CD4-positive, alpha-beta T cell treated with Interleukin-6 for 4 hours (primary cell): Measurements from ENCODE around the gene TMEM248.
"Not testable (repeated sequence)": the region's sequence is repeated elsewhere in the genome, so short reads cannot be mapped to it uniquely, and the experiment has no call there.

Source experiments
- DNase-seq: peaks from one replicate; pipeline ENCODE4 v3.0.0-alpha.2; 2020; ENCODE audit warnings: mixed read lengths

TMEM248 gene

GRCh38 chr7:66910789-66911188, 10.2 kb upstream of the TMEM248 start:
- DNase-seq = no peak

DNA sequence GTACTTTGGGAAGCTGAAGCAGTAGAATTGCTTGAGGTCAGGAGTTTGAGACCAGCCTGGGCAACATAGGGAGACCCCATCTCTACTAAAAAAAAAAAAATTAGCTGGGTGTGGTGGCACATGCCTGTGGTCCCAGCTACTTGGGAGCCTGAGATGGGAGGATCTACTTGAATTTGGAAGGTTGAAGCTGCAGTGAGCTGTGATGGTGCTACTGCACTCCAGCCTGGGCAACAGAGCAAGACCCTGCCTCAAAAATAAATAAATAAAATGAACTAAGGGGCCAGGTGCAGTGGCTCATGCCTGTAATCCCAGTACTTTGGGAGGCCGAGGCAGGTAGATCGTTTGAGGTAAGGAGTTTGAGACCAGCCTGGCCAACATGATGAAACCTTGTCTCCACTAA, 9.8 kb upstream of the TMEM248 start:
- not testable (repeated sequence) for DNase-seq

- DNase-seq = no peak
These were observed 8.8 kb upstream of the TMEM248 start for GRCh38 chr7:66912195-66912594.

- no peak for DNase-seq
These were observed 7.6 kb upstream of the TMEM248 start for GRCh38 chr7:66913118-66914037.

GRCh38 chr7:66917904-66918303, 3.1 kb upstream of the TMEM248 start:
- not testable (repeated sequence) for DNase-seq

DNA sequence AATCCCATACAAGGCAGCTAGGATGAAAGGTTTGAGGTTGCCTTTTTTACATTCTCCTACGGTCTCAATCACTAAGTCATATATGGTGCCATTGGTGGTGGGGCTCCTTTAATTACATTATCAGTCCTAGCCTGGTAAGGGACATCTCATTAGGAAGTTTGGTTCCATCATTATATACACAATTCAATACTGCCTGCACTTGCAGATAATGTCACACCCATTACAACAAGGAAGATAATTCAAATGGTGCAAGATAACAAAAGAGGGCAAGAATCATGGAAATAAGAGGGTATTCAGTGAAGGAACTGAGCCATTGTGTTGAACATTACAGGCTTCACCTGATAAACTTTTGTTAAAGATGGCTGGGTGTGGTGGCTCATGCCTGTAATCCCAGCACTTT, 1.7 kb upstream of the TMEM248 start:
- DNase-seq = no peak

DNA sequence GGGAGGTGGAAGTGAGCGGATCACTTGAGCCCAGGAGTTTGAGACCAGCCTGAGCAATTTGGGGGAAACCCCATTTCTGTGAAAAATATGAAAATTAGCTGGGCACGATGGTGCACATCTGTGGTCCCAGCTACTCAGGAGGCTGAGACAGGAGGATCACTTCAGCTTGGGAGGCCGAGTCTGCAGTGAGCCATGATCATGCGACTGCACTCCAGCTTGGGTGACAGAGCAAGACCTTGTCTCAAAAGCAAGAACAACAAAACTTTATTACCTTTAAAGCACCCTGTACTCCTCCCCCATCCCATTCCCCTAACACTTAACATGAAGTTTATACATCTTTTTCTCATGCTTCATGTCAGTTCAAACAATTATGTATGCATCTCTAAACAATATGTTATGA, 1.3 kb upstream of the TMEM248 start:
- no peak for DNase-seq

- no peak for DNase-seq
These were observed 769 bp upstream of the TMEM248 start for GRCh38 chr7:66920256-66920655.

DNA sequence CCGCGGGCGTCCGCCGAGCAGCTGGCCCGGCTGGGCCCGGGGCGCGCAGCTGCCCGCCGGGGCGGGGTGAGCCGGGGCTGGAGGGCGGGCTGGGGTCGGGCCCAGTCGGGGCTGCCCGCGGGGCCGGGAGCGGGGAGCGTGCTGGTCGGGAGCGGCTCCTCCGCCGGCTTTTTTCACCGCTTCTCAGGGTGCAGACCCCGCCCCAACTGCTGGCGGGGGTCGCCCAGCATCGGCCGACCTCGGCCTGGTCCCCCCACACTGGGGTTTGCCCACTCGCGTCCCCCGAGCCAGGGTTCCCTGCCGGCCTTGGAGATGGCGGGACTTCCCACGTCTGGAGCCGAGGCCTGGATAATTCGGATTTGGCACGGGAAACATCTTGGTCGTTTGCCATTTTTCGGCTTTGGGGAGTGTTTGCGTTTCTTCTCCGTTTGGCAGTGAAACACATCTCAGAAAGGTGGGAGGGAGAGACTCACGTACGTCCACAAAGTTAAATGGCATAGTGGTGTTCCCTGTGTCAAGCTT, 432 bp downstream of the TMEM248 start:
- DNase-seq = peak; percentile 8

- DNase-seq = peak; percentile 45
These were observed 977 bp downstream of the TMEM248 start for GRCh38 chr7:66921918-66922486.

DNA sequence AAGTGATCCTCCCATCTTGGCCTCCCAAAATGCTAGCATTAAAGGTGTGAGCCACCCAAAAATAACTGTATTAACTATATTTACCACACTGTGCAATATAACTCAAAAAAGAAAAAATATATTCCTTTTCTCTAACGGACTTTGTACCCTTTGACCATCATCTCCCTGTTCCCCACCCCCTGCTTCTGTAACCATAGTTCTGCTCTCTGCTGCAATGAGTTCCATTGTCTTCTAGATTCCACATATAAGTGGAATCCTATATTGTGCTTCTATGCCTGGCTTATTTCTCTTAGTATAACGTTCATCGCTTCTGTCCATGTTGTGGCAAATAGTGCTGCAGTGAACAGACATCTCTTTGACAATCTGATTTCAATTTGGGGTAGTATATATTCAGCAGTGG, 4.2 kb downstream of the TMEM248 start:
- no peak for DNase-seq

DNA sequence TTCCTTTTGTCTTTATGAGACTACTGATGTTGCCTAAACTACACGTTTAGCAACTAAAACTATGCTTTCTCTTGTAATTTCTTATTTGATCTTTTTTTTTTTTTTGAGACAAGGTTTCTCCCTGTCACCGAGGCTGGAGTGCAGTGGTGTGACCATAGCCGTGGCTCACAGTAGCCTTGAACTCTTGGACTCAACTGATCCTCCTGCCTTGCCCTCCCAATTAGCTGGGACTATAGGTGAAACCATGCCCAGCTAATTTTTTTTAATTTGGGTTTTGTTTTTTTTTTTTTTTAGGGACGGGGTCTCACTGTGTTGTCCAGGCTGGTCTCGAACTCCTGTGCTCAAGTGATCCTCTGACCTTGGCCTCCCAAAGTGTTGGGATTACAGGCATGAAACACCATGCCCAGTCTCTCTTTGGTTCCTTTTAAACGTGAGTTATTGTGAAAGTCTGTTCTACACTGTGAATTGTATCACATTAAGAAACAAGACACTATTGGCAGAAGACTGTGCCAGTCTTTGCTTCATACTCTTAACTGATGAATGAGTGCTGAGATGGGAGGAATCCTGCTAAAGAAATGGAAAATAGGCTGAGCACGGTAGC, 6.4 kb downstream of the TMEM248 start:
- no peak for DNase-seq

DNA sequence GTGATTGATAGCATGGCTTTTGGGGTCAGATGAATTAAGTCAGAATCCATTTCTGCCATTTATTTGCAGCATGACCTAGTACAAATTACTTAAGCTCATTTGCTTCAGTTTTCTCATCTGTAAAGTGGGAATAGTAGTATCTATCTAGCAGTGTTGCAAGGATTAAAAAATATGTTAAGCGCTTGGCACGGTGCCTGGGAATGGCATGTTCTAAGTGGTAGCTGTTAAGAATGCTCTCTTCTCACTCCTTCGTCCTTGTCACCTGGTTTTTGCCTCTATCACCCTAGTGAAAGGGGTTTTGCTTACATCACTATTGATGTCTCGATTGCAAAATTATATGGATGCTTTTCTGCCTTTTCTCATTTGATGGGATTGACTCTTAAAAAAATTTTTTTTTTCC, 7.4 kb downstream of the TMEM248 start:
- no peak for DNase-seq

- no peak for DNase-seq
These were observed 8.1 kb downstream of the TMEM248 start for GRCh38 chr7:66929165-66929564.

DNA sequence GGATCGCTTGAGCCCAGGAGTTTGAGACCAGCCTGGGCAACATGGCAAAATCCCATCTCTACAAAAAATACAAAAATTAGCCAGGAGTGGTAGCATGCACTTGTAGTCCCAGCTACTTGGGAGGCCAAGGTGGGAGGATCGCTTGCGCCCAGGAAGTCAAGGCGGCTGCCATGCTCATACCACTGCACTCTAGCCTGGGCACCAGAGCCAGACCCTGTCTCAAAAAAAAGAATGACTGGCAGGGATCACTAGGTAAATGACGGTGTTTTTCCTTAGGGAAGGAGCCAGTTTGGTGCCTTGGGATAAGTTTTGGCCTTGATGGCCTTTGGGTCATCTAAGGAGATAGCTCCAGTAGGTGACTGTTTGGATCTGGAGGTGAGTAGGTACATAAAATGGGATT, 8.9 kb downstream of the TMEM248 start:
- DNase-seq = no peak

DNA sequence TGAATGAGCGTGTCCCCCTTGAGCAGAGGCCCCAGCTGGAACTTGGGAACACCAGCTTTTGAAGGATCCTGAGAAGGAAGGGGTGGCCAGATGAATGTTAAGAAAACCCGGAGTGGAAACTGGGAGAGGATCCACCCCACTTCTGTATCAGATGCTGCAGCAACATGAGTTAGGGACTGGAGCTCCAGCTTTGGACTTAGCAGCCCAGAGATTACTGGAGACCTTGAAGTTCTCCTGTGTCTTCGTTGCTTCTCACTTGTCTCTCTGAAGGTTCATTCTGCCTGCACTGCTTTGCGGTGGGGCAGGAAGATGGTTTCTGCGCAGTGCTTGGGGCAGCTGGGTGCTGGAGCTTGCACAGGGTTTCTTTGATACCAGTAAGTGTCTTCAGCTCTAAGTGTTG, 9.3 kb downstream of the TMEM248 start:
- DNase-seq = no peak

- DNase-seq = no peak
These were observed 12.4 kb downstream of the TMEM248 start for GRCh38 chr7:66933469-66933868.

DNA sequence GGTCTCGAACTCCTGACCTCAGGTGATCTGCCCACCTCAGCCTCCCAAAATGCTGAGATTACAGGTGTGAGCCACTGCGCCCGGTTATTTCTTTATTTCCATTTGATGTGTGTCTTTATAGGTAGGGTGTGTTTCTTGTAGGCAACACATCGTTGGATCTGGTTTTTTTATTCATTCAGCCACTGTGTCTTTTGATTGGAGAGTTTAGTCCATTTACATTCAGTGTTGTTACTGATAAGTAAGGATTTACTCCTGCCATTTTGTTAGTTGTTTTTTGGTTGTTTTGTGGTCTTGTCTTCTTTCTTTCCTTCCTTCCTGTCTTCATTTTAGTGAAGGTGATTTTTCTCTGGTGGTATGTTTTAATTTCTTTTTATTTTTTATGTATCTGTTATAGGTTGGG, 16.9 kb downstream of the TMEM248 start:
- no peak for DNase-seq

GRCh38 chr7:66939325-66939724, 18.3 kb downstream of the TMEM248 start:
- DNase-seq = no peak

- no peak for DNase-seq
These were observed 25.5 kb downstream of the TMEM248 start for GRCh38 chr7:66946545-66946944.

GRCh38 chr7:66948480-66949109, 27.6 kb downstream of the TMEM248 start:
- no peak for DNase-seq

DNA sequence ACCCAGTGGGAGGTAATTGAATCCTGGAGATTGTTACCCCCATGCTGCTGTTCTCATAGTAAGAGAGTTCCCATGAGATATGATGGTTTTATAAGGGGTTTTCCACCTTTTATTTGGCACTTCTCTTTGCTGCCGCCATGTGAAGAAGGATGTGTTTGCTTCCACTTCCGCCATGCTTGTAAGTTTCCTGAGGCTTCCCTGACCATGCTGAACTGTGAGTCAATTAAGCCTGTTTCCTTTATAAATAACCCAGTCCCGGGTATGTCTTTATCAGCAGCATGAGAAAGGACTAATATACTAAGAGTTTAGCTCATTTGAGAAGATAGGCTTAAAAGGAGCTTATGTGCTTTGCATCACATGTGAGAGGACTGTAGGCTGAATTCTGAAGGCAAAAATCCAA, 29.3 kb downstream of the TMEM248 start:
- no peak for DNase-seq

- no peak for DNase-seq
These were observed 29.7 kb downstream of the TMEM248 start for GRCh38 chr7:66950763-66951162.
